Epithelial cell of esophagus (primary cell): Measurements from ENCODE around the gene TMEM178B.

Experiments used
- DNase-seq: peaks from one replicate; pipeline ENCODE4 v3.0.0; 2010; ENCODE audit warnings: low read depth
- H3K4me3 ChIP-seq: 2 replicates; pipeline ENCODE4 v1.5.1; 2011; ENCODE audit warnings: mild to moderate bottlenecking, low read length, control low read depth
- TF ChIP-seq, protein P1 (sequence below): IDR thresholded peaks from 2 replicates; pipeline ENCODE4 v1.5.1; 2011; ENCODE audit warnings: low read depth, mild to moderate bottlenecking, low read length, control low read depth, inconsistent platforms; ENCODE audit not compliant: insufficient read depth; ENCODE audit errors: missing control alignments

TMEM178B gene

GRCh38 chr7:141122736-141123135 is 48.9 kb downstream of the TMEM178B start:
- TF ChIP-seq, protein P1, sequence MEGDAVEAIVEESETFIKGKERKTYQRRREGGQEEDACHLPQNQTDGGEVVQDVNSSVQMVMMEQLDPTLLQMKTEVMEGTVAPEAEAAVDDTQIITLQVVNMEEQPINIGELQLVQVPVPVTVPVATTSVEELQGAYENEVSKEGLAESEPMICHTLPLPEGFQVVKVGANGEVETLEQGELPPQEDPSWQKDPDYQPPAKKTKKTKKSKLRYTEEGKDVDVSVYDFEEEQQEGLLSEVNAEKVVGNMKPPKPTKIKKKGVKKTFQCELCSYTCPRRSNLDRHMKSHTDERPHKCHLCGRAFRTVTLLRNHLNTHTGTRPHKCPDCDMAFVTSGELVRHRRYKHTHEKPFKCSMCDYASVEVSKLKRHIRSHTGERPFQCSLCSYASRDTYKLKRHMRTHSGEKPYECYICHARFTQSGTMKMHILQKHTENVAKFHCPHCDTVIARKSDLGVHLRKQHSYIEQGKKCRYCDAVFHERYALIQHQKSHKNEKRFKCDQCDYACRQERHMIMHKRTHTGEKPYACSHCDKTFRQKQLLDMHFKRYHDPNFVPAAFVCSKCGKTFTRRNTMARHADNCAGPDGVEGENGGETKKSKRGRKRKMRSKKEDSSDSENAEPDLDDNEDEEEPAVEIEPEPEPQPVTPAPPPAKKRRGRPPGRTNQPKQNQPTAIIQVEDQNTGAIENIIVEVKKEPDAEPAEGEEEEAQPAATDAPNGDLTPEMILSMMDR = no peak
- no peak overlapping the region for H3K4me3 ChIP-seq
- no peak for DNase-seq

GRCh38 chr7:141123522-141123921 is 49.7 kb downstream of the TMEM178B start:
- H3K4me3 ChIP-seq = no peak overlapping the region
- TF ChIP-seq, protein P1 = no peak
- no peak for DNase-seq

DNA sequence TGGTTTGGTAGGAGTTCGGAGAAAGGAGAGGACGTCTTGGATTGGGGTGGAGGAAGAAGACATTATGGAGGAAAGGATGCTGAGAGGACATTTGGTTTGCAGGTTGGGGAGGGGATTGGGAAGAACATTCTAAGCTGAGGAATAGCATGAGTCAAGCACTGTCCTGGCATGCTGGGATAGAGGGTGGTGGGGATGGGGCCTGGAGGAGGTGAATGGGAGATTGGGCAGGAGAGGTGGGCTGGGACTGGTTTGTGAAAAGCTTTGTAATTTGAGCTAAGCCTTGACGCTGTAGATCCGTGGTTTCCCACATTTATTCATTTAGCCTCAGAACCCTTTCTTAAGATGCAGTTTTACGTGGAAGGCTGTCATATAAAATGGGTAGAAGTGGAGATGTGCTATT is 52.2 kb downstream of the TMEM178B start:
- TF ChIP-seq, protein P1 = no peak
- no peak for DNase-seq
- H3K4me3 ChIP-seq = no peak overlapping the region

GRCh38 chr7:141128506-141128905 is 54.6 kb downstream of the TMEM178B start:
- DNase-seq = no peak
- no peak overlapping the region for H3K4me3 ChIP-seq
- TF ChIP-seq, protein P1 = no peak

- TF ChIP-seq, protein P1 = no peak
- DNase-seq = no peak
- H3K4me3 ChIP-seq = no peak overlapping the region
These were observed 55.1 kb downstream of the TMEM178B start for GRCh38 chr7:141128931-141129330.

- DNase-seq = no peak
- H3K4me3 ChIP-seq = no peak overlapping the region
- TF ChIP-seq, protein P1 = no peak
These were observed 58.8 kb downstream of the TMEM178B start for GRCh38 chr7:141132671-141133070.

DNA sequence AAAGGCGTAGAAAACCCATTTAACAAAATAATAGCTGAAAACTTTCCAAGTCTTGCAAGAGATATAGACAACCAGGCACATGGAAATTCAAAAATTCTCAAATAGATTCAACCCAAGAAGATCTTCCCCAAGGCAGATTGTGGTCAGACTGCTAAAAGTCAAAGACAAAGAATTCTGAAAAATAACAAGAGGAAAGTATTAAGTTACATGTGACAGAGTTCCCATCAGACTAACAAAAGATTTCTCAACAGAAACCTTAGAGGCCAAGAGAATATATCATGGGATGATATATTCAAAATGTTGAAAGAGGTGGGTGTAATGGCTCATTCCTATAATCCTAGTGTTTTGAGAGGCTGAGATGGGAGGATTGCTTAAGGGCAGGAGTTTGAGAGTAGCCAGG is 59.8 kb downstream of the TMEM178B start:
- DNase-seq = no peak
- no peak overlapping the region for H3K4me3 ChIP-seq
- TF ChIP-seq, protein P1 = no peak
